ENCODE results near the gene TRMT11.

- TF ChIP-seq POLR2A (conservative IDR thresholded peaks at IDR 0.05) (no peak), ZBTB7A (IDR thresholded peaks at IDR 0.05; ENCODE audit: borderline replicate concordance, control insufficient read depth, low read depth, low read length) (no peak), YY1 (IDR thresholded peaks at IDR 0.05; ENCODE audit: borderline replicate concordance in 1 of 3, control insufficient read depth in 1 of 3, extremely low read depth in 1 of 3, insufficient read depth in 3 of 3, insufficient read length in 1 of 3, insufficient replicate concordance in 2 of 3, low read depth in 1 of 3, low read length in 2 of 3) (no peak), COPS2 (conservative IDR thresholded peaks at IDR 0.05) (no peak), CTCF (IDR thresholded peaks at IDR 0.05 in 2 of 3, conservative IDR thresholded peaks at IDR 0.05 in 1 of 3; ENCODE audit: insufficient read depth in 2 of 3, low read depth in 1 of 3, low read length in 3 of 3) (no peak), HOMEZ (CRISPR knock-in tag; IDR thresholded peaks at IDR 0.05) (no peak), CEBPB (tag; IDR thresholded peaks at IDR 0.05) (no peak), ELF1 (tag; IDR thresholded peaks at IDR 0.05) (no peak), PREB (CRISPR knock-in tag; IDR thresholded peaks at IDR 0.05) (no peak), PATZ1 (CRISPR knock-in tag; IDR thresholded peaks at IDR 0.05; ENCODE audit: borderline replicate concordance) (no peak), PRDM10 (IDR thresholded peaks at IDR 0.05; ENCODE audit: partially characterized antibody) (no peak), PTBP1 (IDR thresholded peaks at IDR 0.05; ENCODE audit: low read depth, low read length) (no peak), PBX2 (CRISPR knock-in tag; IDR thresholded peaks at IDR 0.05; ENCODE audit: low read depth) (no peak), PBX2 (tag; conservative IDR thresholded peaks at IDR 0.05; ENCODE audit: low read depth) (no peak)
Measured at GRCh38 chr6:125959041-125959440, 27.3 kb upstream of the TRMT11 start.

All from K562 (cell line).